GM19467 (cell line): Measurements from ENCODE around the gene PSMA3.

ENCODE experiments used
- ATAC-seq: cut with Tn5 transposase; IDR thresholded peaks from one replicate; pipeline ENCODE4 v1.9.1; 2021; ENCODE audit warnings: mild to moderate bottlenecking, moderate library complexity; ENCODE audit not compliant: unreplicated experiment

The PSMA3 gene

GRCh38 chr14:58298477-58299400 lies 54.1 kb downstream of the PSMA3 start, which contains the start of gene ARID4A:
ARID4A (plus strand) TSS chr14:58298555; CDS start chr14:58299855, 1,300 bp downstream.
- ATAC-seq, result no peak

GRCh38 chr14:58299401-58300330 lies 55.0 kb downstream of the PSMA3 start:
- ATAC-seq, result no peak

GRCh38 chr14:58301416-58301815 lies 56.8 kb downstream of the PSMA3 start:
- no peak for ATAC-seq

- no peak for ATAC-seq
Observed at GRCh38 chr14:58305730-58306129, 61.1 kb downstream of the PSMA3 start.

- ATAC-seq, result no peak
Observed at GRCh38 chr14:58307597-58308316, 63.1 kb downstream of the PSMA3 start.

GRCh38 chr14:58309086-58309485 lies 64.4 kb downstream of the PSMA3 start:
- ATAC-seq, result no peak

- ATAC-seq, result no peak
Observed at GRCh38 chr14:58313699-58314098, 69.1 kb downstream of the PSMA3 start.

GRCh38 chr14:58315606-58316005 lies 71.0 kb downstream of the PSMA3 start:
- ATAC-seq, result no peak
